Stimulated activated CD4-positive, alpha-beta T cell treated with anti-CD3 and anti-CD28 coated beads, TNF-alpha, amount 100 ng/mL, for 4 hours (primary cell): ENCODE data around the gene METTL9.
"Not testable (repeated sequence)": the region's sequence is repeated elsewhere in the genome, so short reads cannot be mapped to it uniquely, and the experiment has no call there.

ENCODE experiments used
- DNase-seq, 3 experiments: peaks; one replicate each; pipeline ENCODE4 v3.0.0-alpha.2; 2020; ENCODE audit warnings: low read depth in 3 of 3

METTL9 gene

GRCh38 chr16:21610766-21611165 is 11.4 kb downstream of the METTL9 start:
- no peak for DNase-seq

- DNase-seq = no peak
Measured at GRCh38 chr16:21611198-21611555, 11.8 kb downstream of the METTL9 start.

- DNase-seq = no peak
Measured at GRCh38 chr16:21611556-21612384, 12.4 kb downstream of the METTL9 start.

GRCh38 chr16:21613361-21613760 is 14.0 kb downstream of the METTL9 start:
- no peak for DNase-seq

- no peak for DNase-seq
Measured at GRCh38 chr16:21613781-21614180, 14.4 kb downstream of the METTL9 start.

- no peak for DNase-seq
Measured at GRCh38 chr16:21614896-21615295, 15.5 kb downstream of the METTL9 start.

GRCh38 chr16:21617607-21618006 is 18.2 kb downstream of the METTL9 start:
- no peak for DNase-seq

- no peak for DNase-seq
Measured at GRCh38 chr16:21618281-21618680, 18.9 kb downstream of the METTL9 start.

- DNase-seq = no peak
Measured at GRCh38 chr16:21619765-21620425, 20.5 kb downstream of the METTL9 start.

GRCh38 chr16:21620592-21620991 is 21.2 kb downstream of the METTL9 start:
- no peak for DNase-seq

GRCh38 chr16:21622545-21622944 is 23.2 kb downstream of the METTL9 start:
- no peak for DNase-seq

- DNase-seq = no peak
Measured at GRCh38 chr16:21625026-21625425, 25.6 kb downstream of the METTL9 start.

GRCh38 chr16:21626659-21627277 is 27.4 kb downstream of the METTL9 start:
- DNase-seq = no peak

- DNase-seq = no peak
Measured at GRCh38 chr16:21628121-21628726, 28.8 kb downstream of the METTL9 start.

GRCh38 chr16:21628772-21629171 is 29.4 kb downstream of the METTL9 start:
- no peak for DNase-seq

GRCh38 chr16:21629616-21630539 is 30.5 kb downstream of the METTL9 start:
- not testable (repeated sequence) for DNase-seq

- DNase-seq = not testable (repeated sequence)
Measured at GRCh38 chr16:21630866-21631265, 31.5 kb downstream of the METTL9 start.

GRCh38 chr16:21631376-21631775 is 32.0 kb downstream of the METTL9 start:
- not testable (repeated sequence) for DNase-seq

GRCh38 chr16:21631951-21632575 is 32.7 kb downstream of the METTL9 start:
- DNase-seq = not testable (repeated sequence)

- DNase-seq = no peak
Measured at GRCh38 chr16:21634216-21634615, 34.8 kb downstream of the METTL9 start.

GRCh38 chr16:21635694-21636093 is 36.3 kb downstream of the METTL9 start:
- DNase-seq = not testable (repeated sequence)
